GM12878 (cell line): ENCODE data around the gene CENATAC.
A peak's percentile ranks its signal among the peaks of the same experiment; 100 is the strongest.

ENCODE experiments used
- BCL11A ChIP-seq: IDR thresholded peaks from 2 replicates; pipeline ENCODE4 v1.6.1; 2011; ENCODE audit warnings: low read depth, low read length
- BMI1 ChIP-seq: fragments of 450-650 bp; IDR thresholded peaks from 2 replicates; pipeline ENCODE4 v1.6.1; 2016; ENCODE audit warnings: mild to moderate bottlenecking, moderate library complexity, borderline replicate concordance
- CTCF ChIP-seq, 3 experiments: IDR thresholded peaks in 2 of 3; conservative IDR thresholded peaks in 1 of 3; 2 replicates each; pipeline ENCODE4 v1.5.1; 2011; ENCODE audit warnings: low read depth in 3 of 3, low read length in 3 of 3, mild to moderate bottlenecking in 3 of 3, control low read depth in 2 of 3, moderate library complexity in 2 of 3, inconsistent platforms in 1 of 3, mixed read lengths in 1 of 3; ENCODE audit not compliant: control insufficient read depth in 2 of 3, insufficient read depth in 1 of 3; ENCODE audit errors: extremely low read depth in 1 of 3
- MEF2A ChIP-seq: IDR thresholded peaks from 2 replicates; pipeline ENCODE4 v1.6.1; 2011; ENCODE audit warnings: low read depth, mild to moderate bottlenecking, low read length, moderate library complexity; ENCODE audit not compliant: insufficient read depth
- NRF1 ChIP-seq: conservative IDR thresholded peaks from 2 replicates; pipeline ENCODE4 v1.6.1; 2011; ENCODE audit warnings: mild to moderate bottlenecking, low read depth, low read length, improper control_type of control experiment
- POLR2A ChIP-seq: IDR thresholded peaks from 2 replicates; pipeline ENCODE4 v1.6.1; 2011; ENCODE audit warnings: low read depth, mild to moderate bottlenecking, low read length
- SMARCA5 ChIP-seq: fragments of 450-650 bp; IDR thresholded peaks from 2 replicates; pipeline ENCODE4 v1.6.1; 2017; ENCODE audit warnings: mild to moderate bottlenecking
- SP1 ChIP-seq: IDR thresholded peaks from one replicate; pipeline ENCODE4 v1.6.1; 2011; ENCODE audit warnings: low read depth, low read length
- STAT1 ChIP-seq: fragments of 450-650 bp; conservative IDR thresholded peaks from 2 replicates; pipeline ENCODE4 v1.6.1; 2014; ENCODE audit warnings: antibody characterized with exemption, mild to moderate bottlenecking
- STAT3 ChIP-seq: IDR thresholded peaks from 2 replicates; pipeline ENCODE4 v1.6.1; 2011; ENCODE audit warnings: low read depth, low read length, improper control_type of control experiment
- ZNF217 ChIP-seq: fragments of 450-650 bp; IDR thresholded peaks from 2 replicates; pipeline ENCODE4 v1.6.1; 2017; ENCODE audit warnings: antibody characterized with exemption, mild to moderate bottlenecking
- TF ChIP-seq, protein P1 (sequence below): IDR thresholded peaks from 2 replicates; pipeline ENCODE4 v1.6.1; 2012; ENCODE audit warnings: low read depth, low read length, improper control_type of control experiment

DNA sequence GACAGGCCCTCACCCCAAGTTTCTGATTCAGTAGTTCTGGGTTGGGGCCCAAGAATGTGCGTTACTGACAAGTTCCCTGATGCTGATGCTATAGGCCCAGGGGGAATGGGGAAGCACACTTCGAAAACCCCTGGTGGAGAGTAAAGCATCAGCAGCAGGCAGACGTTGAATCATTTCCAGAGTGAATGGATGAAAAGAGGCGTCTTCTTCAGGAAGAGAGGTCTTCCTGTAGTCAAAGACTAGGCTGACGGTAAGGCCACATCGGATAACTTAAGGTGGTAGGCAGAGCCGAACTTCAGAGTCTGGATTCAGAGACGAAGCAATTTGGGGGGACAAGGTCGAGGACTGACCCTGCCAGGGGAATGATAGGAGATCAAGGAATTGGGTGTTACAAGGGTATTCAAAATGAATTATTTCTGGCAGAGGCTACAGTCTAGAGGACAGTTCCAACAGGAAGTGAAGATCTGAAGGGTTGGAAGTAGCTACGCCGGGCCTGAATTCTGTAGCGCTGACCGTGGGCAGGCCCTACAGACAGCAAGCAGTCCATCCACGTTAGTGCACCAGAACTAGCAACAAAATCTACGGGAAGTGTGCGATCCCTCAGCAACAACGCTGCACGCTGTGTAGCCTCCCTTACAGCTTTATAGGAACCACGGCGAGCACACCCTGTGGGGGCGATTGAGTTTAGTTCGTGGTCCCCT lies 862 bp upstream of the CENATAC start:
- TF ChIP-seq ZNF217 (no peak), SP1 (no peak), SMARCA5 (no peak), CTCF (IDR thresholded peaks at IDR 0.05 in 2 of 3, conservative IDR thresholded peaks at IDR 0.05 in 1 of 3; ENCODE audit: control insufficient read depth in 2 of 3, extremely low read depth in 1 of 3, insufficient read depth in 1 of 3, low read depth in 3 of 3, low read length in 3 of 3) (peak; percentile 22 to 46 (median 40); a peak in 5 of 6 replicates), POLR2A (no peak), MEF2A (no peak), BMI1 (no peak), BCL11A (no peak), NRF1 (no peak), STAT3 (no peak), STAT1 (no peak)
- TF ChIP-seq, protein P1, sequence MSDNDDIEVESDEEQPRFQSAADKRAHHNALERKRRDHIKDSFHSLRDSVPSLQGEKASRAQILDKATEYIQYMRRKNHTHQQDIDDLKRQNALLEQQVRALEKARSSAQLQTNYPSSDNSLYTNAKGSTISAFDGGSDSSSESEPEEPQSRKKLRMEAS, result no peak
